Hepatocyte (in vitro differentiated cells): ENCODE measurements around the gene FLYWCH1.

Experiments
- CTCF ChIP-seq: fragments of 200-600 bp; sonication (generic); IDR thresholded peaks from 2 replicates; pipeline ENCODE4 v1.5.1; 2016; ENCODE audit warnings: antibody characterized with exemption, mild to moderate bottlenecking; ENCODE audit not compliant: poor library complexity
- EZH2 ChIP-seq: fragments of 200-600 bp; sonication (generic); IDR thresholded peaks from 2 replicates; pipeline ENCODE4 v1.6.1; 2016; ENCODE audit warnings: antibody characterized with exemption, mild to moderate bottlenecking, borderline replicate concordance
- EZH2phosphoT487 ChIP-seq: fragments of 200-600 bp; sonication (generic); IDR thresholded peaks from one replicate; pipeline ENCODE4 v1.6.1; 2018; ENCODE audit warnings: antibody characterized with exemption, mild to moderate bottlenecking, low read depth, moderate library complexity; ENCODE audit not compliant: unreplicated experiment, severe bottlenecking

- no peak for TF ChIP-seq CTCF
- TF ChIP-seq EZH2, result no peak
- TF ChIP-seq EZH2phosphoT487, result no peak
These were observed 70.7 kb downstream of the FLYWCH1 start for GRCh38 chr16:2982402-2982801.
